ENCODE data around the gene FXYD5. TPM values are rescaled to one million over a fixed set of nuclear protein-coding genes. Genes with fewer than 3 reads are reported as not detected.

The FXYD5 gene
- total and polyA plus RNA-seq, 9 of the 15 experiments (the other 6 are each of a cell fraction or from before 2014, with no cell fraction given), result 104 to 537 (median 174) TPM

DNA sequence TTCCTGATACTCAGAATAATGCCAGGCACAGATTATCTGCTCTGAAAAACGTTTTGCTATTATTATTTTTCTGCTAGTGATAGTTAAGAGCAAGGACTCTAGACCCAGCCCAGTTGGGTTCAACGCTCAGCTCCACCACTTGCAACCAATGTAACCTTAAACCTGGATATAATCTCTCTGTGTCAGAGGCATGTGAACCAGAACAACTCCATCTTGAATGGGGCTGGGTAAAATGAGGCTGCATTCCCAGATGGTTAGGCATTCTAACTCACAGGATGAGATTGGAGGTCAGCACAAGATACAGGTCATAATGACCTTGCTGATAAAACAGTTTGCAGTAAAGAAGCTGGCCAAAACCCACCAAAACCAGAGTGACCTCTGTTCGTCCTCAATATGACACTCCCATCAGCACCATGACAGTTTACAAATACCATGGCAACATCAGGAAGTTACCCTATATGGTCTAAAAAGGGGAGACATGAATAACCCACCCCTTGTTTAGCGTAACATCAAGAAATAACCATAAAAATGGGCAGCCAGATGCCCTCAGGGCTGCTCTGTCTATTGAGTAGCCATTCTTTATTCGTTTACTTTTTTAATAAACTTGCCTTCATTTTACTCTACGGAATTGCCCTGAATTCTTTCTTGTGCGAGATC, 60.4 kb downstream of the FXYD5 start:
- POLR2A ChIA-PET, result interaction anchor here (1.0 kb wide), 1 partner anchor 11 kb away, joined by 3 read pairs; no protein-coding TSS in a partner anchor
- no peak for FAIRE-seq
- WGBS (ENCODE audit: insufficient coverage, low coverage, missing lambda C conversion rate), result 53% methylated on average over 7 of the region's 7 CpGs
- TF ChIP-seq ZNF217 (CRISPR knock-in tag; IDR thresholded peaks at IDR 0.05), result no peak
- TF ChIP-seq, protein P1, sequence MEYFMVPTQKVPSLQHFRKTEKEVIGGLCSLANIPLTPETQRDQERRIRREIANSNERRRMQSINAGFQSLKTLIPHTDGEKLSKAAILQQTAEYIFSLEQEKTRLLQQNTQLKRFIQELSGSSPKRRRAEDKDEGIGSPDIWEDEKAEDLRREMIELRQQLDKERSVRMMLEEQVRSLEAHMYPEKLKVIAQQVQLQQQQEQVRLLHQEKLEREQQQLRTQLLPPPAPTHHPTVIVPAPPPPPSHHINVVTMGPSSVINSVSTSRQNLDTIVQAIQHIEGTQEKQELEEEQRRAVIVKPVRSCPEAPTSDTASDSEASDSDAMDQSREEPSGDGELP (CRISPR knock-in tag; IDR thresholded peaks at IDR 0.05; ENCODE audit: borderline replicate concordance), result no peak
- no peak for TF ChIP-seq ZNF143 (CRISPR knock-in tag; IDR thresholded peaks at IDR 0.05)
- TF ChIP-seq PTTG1 (tag; IDR thresholded peaks at IDR 0.05; ENCODE audit: low read depth), result peak; percentile 79
- TF ChIP-seq PYGO2 (tag; IDR thresholded peaks at IDR 0.05), result peak; percentile 81
- 0 out of 2 replicates have a peak, but pooled peaks have one; percentile 54 for TF ChIP-seq ZNF766 (CRISPR knock-in tag; conservative IDR thresholded peaks at IDR 0.05)
- peak; percentile 62; the same call in 1 of the 2 replicates for TF ChIP-seq ESRRA (IDR thresholded peaks at IDR 0.05; ENCODE audit: borderline replicate concordance, low read depth)
- TF ChIP-seq DDX20 (tag; IDR thresholded peaks at IDR 0.05; ENCODE audit: low read depth), result peak; percentile 63; the same call in 1 of the 2 replicates
- 0 out of 2 replicates have a peak, but pooled peaks have one; percentile 34 for TF ChIP-seq SMAD4 (CRISPR knock-in tag; conservative IDR thresholded peaks at IDR 0.05)
- TF ChIP-seq MECOM (CRISPR knock-in tag; IDR thresholded peaks at IDR 0.05), result 0 out of 2 replicates have a peak, but pooled peaks have one; percentile 21
- TF ChIP-seq ZNF175 (CRISPR knock-in tag; IDR thresholded peaks at IDR 0.05; ENCODE audit: low read depth), result peak; percentile 83; the same call in 1 of the 2 replicates
- peak; percentile 70; the same call in 1 of the 2 replicates for TF ChIP-seq ZNF589 (CRISPR knock-in tag; IDR thresholded peaks at IDR 0.05; ENCODE audit: low read depth)
- TF ChIP-seq NR2C2 (CRISPR knock-in tag; IDR thresholded peaks at IDR 0.05), result no peak
- peak; percentile 54; the same call in 1 of the 2 replicates for TF ChIP-seq NR2C2 (tag; IDR thresholded peaks at IDR 0.05)
- TF ChIP-seq TEAD2 (tag; IDR thresholded peaks at IDR 0.05), result 0 out of 2 replicates have a peak, but pooled peaks have one; percentile 57
- TF ChIP-seq ZNF584 (CRISPR knock-in tag; IDR thresholded peaks at IDR 0.05; ENCODE audit: low read depth), result peak; percentile 68; the same call in 1 of the 2 replicates
- TF ChIP-seq, protein P2, sequence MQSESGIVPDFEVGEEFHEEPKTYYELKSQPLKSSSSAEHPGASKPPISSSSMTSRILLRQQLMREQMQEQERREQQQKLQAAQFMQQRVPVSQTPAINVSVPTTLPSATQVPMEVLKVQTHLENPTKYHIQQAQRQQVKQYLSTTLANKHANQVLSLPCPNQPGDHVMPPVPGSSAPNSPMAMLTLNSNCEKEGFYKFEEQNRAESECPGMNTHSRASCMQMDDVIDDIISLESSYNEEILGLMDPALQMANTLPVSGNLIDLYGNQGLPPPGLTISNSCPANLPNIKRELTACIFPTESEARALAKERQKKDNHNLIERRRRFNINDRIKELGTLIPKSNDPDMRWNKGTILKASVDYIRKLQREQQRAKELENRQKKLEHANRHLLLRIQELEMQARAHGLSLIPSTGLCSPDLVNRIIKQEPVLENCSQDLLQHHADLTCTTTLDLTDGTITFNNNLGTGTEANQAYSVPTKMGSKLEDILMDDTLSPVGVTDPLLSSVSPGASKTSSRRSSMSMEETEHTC (IDR thresholded peaks at IDR 0.05), result no peak
- TF ChIP-seq ZNF668 (CRISPR knock-in tag; IDR thresholded peaks at IDR 0.05), result peak; percentile 78; the same call in 1 of the 2 replicates
- no peak for TF ChIP-seq NR4A1 (CRISPR knock-in tag; IDR thresholded peaks at IDR 0.05)
- peak; percentile 81 for TF ChIP-seq NR4A1 (tag; IDR thresholded peaks at IDR 0.05)
- TF ChIP-seq ZNF830 (CRISPR knock-in tag; IDR thresholded peaks at IDR 0.05), result no peak

More for the DNA sequence above, 60.4 kb downstream of the FXYD5 start:
- CTCF ChIA-PET (ENCODE audit: low intra/inter-chr PET ratio), result no interaction called here
- Histone ChIP-seq H3K9ac (ENCODE audit: insufficient read depth in 1 of 2, low read depth in 2 of 2, low read length in 2 of 2) (no peak overlapping the region), H3K9me3 (replicated peaks; ENCODE audit: control insufficient read depth, insufficient read depth, low read depth, low read length) (peaks cover 16% of the 10 kb centered on the region), H3K4me2 (ENCODE audit: insufficient read depth, low read length) (no peak overlapping the region), H3K36me3 (ENCODE audit: control insufficient read depth, insufficient read depth, low read length) (no peaks in the 10 kb centered on the region), H3K4me1 (replicated peaks in 1 of 2; ENCODE audit: control insufficient read depth in 2 of 2, insufficient read depth in 2 of 2, low read length in 2 of 2) (peaks cover 18% of the 10 kb centered on the region in 2 experiments), H3K27me3 (ENCODE audit: control insufficient read depth in 2 of 2, insufficient read depth in 2 of 2, low read length in 2 of 2) (no peaks in the 10 kb centered on the region), H3K79me2 (ENCODE audit: control insufficient read depth, insufficient read depth, low read length) (no peaks in the 10 kb centered on the region), H4K20me1 (replicated peaks; ENCODE audit: control insufficient read depth, insufficient read depth, low read length) (no peaks in the 10 kb centered on the region), H3K9me1 (ENCODE audit: control insufficient read depth, insufficient read depth, low read length) (no peaks in the 10 kb centered on the region), H3K27ac (ENCODE audit: extremely low read depth, low read depth, low read length) (no peak overlapping the region), H2AFZ (ENCODE audit: low read depth, low read length) (no peak overlapping the region), H3K4me3 (no peak overlapping the region)
- ATAC-seq, result no peak
- no peak for DNase-seq (ENCODE audit: extremely low read depth in 1 of 4, low spot score in 3 of 4)
- no TSS peak for BruUV-seq (replicated peaks)
- intact Hi-C loops (cut with micrococcal nuclease) (no loop called here), in situ Hi-C loops (cut with MboI) (no loop called here)
